ENCODE data around the gene NR2E1.

The NR2E1 gene

GRCh38 chr6:108165714-108166663, at the start of gene NR2E1:
Gene NR2E1, plus strand, starts transcription at chr6:108166022. Its CDS starts 744 bp downstream, at chr6:108166766.
- Histone ChIP-seq H3K4me1 (no peaks in the 10 kb centered on the region), H3K27ac (no peak within 1 kb of the TSS), H3K27me3 (ENCODE audit: control insufficient read depth, insufficient read depth, low read length) (peaks cover 38% of the 10 kb centered on the region), H3K4me3 (ENCODE audit: low read depth, low read length) (no peak within 1 kb of the TSS), H3K36me3 (ENCODE audit: control insufficient read depth, insufficient read depth, low read length) (no peaks in the 10 kb centered on the region), H3K79me2 (no peaks in the 10 kb centered on the region), H2AFZ (peak within 1 kb of the TSS; percentile 14), H3K4me2 (ENCODE audit: low read length) (peak within 1 kb of the TSS; percentile 40), H3K9ac (no peak within 1 kb of the TSS), H3K9me3 (ENCODE audit: control insufficient read depth, low read length) (no peaks in the 10 kb centered on the region)
- TF ChIP-seq CTCF (IDR thresholded peaks at IDR 0.05), result no peak

GRCh38 chr6:108116546-108117426, 49.0 kb upstream of the NR2E1 start:
- Histone ChIP-seq H3K79me2 (no peaks in the 10 kb centered on the region), H3K4me2 (ENCODE audit: low read length) (peak overlapping the region; percentile 91), H3K9ac (no peak overlapping the region), H3K27ac (no peak overlapping the region), H3K9me3 (ENCODE audit: control insufficient read depth, low read length) (no peaks in the 10 kb centered on the region), H3K36me3 (ENCODE audit: control insufficient read depth, insufficient read depth, low read length) (no peaks in the 10 kb centered on the region), H3K27me3 (ENCODE audit: control insufficient read depth, insufficient read depth, low read length) (no peaks in the 10 kb centered on the region), H2AFZ (peak overlapping the region; percentile 92), H3K4me1 (peaks cover 5% of the 10 kb centered on the region), H3K4me3 (ENCODE audit: low read depth, low read length) (no peak overlapping the region)
- no peak for TF ChIP-seq CTCF (IDR thresholded peaks at IDR 0.05)

- no peak for TF ChIP-seq CTCF (IDR thresholded peaks at IDR 0.05)
- Histone ChIP-seq H3K4me1 (peaks cover 5% of the 10 kb centered on the region), H3K79me2 (no peaks in the 10 kb centered on the region), H3K9ac (no peak overlapping the region), H3K9me3 (ENCODE audit: control insufficient read depth, low read length) (no peaks in the 10 kb centered on the region), H3K27ac (no peak overlapping the region), H2AFZ (peak overlapping the region; percentile 92), H3K4me3 (ENCODE audit: low read depth, low read length) (peak overlapping the region; percentile 65), H3K4me2 (ENCODE audit: low read length) (peak overlapping the region; percentile 91), H3K36me3 (ENCODE audit: control insufficient read depth, insufficient read depth, low read length) (no peaks in the 10 kb centered on the region), H3K27me3 (ENCODE audit: control insufficient read depth, insufficient read depth, low read length) (no peaks in the 10 kb centered on the region)
Observed at GRCh38 chr6:108117427-108118358, 48.1 kb upstream of the NR2E1 start.

- Histone ChIP-seq H3K9me3 (ENCODE audit: control insufficient read depth, low read length) (no peaks in the 10 kb centered on the region), H3K36me3 (ENCODE audit: control insufficient read depth, insufficient read depth, low read length) (no peaks in the 10 kb centered on the region), H2AFZ (peak overlapping the region; percentile 92), H3K79me2 (no peaks in the 10 kb centered on the region), H3K27me3 (ENCODE audit: control insufficient read depth, insufficient read depth, low read length) (no peaks in the 10 kb centered on the region), H3K9ac (no peak overlapping the region), H3K4me3 (ENCODE audit: low read depth, low read length) (peak overlapping the region; percentile 65), H3K27ac (no peak overlapping the region), H3K4me2 (ENCODE audit: low read length) (peak overlapping the region; percentile 91), H3K4me1 (peaks cover 11% of the 10 kb centered on the region)
- no peak for TF ChIP-seq CTCF (IDR thresholded peaks at IDR 0.05)
Observed at GRCh38 chr6:108118359-108118724, 47.5 kb upstream of the NR2E1 start.

All from parathyroid adenoma (tissue), 2 donors.